ENCODE results near the gene CNOT6. TPM values are rescaled to one million over a fixed set of nuclear protein-coding genes. Genes with fewer than 3 reads are reported as not detected.

The CNOT6 gene
- total RNA-seq, 4 donors from 2014 or later: 14.0 to 21.0 (median 17.2) TPM

GRCh38 chr5:180593446-180594206 lies 99.4 kb downstream of the CNOT6 start:
- no peak for DNase-seq
- no peaks in the 10 kb centered on the region for H3K27me3 ChIP-seq

GRCh38 chr5:180594311-180595045 lies 100.3 kb downstream of the CNOT6 start:
- no peaks in the 10 kb centered on the region for H3K9me3 ChIP-seq
- intact Hi-C loops (cut with DNase I): no loop called here
- TF ChIP-seq, protein P1, sequence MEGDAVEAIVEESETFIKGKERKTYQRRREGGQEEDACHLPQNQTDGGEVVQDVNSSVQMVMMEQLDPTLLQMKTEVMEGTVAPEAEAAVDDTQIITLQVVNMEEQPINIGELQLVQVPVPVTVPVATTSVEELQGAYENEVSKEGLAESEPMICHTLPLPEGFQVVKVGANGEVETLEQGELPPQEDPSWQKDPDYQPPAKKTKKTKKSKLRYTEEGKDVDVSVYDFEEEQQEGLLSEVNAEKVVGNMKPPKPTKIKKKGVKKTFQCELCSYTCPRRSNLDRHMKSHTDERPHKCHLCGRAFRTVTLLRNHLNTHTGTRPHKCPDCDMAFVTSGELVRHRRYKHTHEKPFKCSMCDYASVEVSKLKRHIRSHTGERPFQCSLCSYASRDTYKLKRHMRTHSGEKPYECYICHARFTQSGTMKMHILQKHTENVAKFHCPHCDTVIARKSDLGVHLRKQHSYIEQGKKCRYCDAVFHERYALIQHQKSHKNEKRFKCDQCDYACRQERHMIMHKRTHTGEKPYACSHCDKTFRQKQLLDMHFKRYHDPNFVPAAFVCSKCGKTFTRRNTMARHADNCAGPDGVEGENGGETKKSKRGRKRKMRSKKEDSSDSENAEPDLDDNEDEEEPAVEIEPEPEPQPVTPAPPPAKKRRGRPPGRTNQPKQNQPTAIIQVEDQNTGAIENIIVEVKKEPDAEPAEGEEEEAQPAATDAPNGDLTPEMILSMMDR (IDR thresholded peaks at IDR 0.05): no peak
- no peak for TF ChIP-seq POLR2A (IDR thresholded peaks at IDR 0.05)
- H3K36me3 ChIP-seq: no peaks in the 10 kb centered on the region
- DNase-seq: no peak
- H3K27me3 ChIP-seq: no peaks in the 10 kb centered on the region
- 73 to 95% methylated on average over 16 to 17 of the region's 17 CpGs for WGBS, 2 donors
- no peak overlapping the region for H3K4me3 ChIP-seq (replicated peaks in 1 of 3)
- H3K4me1 ChIP-seq: peaks cover 25 to 41% of the 10 kb centered on the region in 2 donors
- no peak overlapping the region for H3K27ac ChIP-seq

More at GRCh38 chr5:180593446-180594206, 99.4 kb downstream of the CNOT6 start:
- Histone ChIP-seq H3K4me1 (peaks cover 25 to 41% of the 10 kb centered on the region in 2 donors), H3K4me3 (replicated peaks in 1 of 3) (no peak overlapping the region), H3K9me3 (no peaks in the 10 kb centered on the region), H3K27ac (no peak overlapping the region), H3K36me3 (no peaks in the 10 kb centered on the region)
- no peak for TF ChIP-seq POLR2A (IDR thresholded peaks at IDR 0.05)
- TF ChIP-seq, protein P1 (IDR thresholded peaks at IDR 0.05): no peak
- WGBS, 2 donors: 88 to 96% methylated on average over 18 to 19 of the region's 19 CpGs
- intact Hi-C loops (cut with DNase I): no loop called here

GRCh38 chr5:180595046-180595379 lies 100.8 kb downstream of the CNOT6 start:
- Histone ChIP-seq H3K4me3 (replicated peaks in 1 of 3) (no peak overlapping the region), H3K9me3 (no peaks in the 10 kb centered on the region), H3K27me3 (no peaks in the 10 kb centered on the region), H3K36me3 (no peaks in the 10 kb centered on the region), H3K4me1 (peaks cover 24 to 39% of the 10 kb centered on the region in 2 donors), H3K27ac (peak overlapping the region in 1 of 3 donors; percentile 65)
- WGBS, 2 donors: 55 to 85% methylated on average over 2 of the region's 2 CpGs
- intact Hi-C loops (cut with DNase I): no loop called here
- no peak for DNase-seq
- TF ChIP-seq, protein P1 (IDR thresholded peaks at IDR 0.05): no peak
- no peak for TF ChIP-seq POLR2A (IDR thresholded peaks at IDR 0.05)

DNA sequence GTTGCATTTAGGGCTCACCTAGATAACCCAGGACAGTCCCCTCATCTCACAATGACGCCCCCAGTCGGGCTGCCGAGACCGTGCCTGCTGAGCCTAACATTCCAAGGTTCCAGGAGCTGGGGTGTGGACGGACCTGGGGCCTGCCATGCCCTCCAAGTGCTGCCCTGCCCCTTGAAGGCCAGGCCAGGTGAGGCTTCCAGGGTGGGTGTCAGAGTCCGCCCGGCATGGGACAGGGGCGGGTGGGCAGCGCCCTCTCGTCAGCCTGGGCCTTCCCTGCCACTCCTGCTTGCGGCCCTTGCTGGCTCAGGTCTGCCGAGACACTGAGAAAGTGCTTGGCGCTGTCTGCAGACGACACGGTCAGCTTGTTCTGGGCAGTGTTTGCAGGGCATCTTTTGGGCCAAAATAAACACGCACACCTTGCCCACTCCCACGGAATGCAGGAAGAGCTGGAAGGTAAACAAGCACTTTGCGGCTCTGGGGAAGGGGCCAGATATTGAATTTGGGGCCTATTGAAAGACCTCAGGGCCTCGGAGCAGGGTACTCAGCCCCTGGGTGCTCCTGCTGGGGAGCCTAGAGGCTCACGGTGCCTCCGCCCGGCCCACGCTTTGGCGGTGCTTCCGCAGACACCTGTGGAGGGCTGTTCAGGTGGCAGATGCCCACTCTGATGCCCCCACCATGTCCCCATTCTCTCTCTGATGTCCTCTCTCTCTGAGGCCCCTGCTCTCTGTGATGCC lies 101.4 kb downstream of the CNOT6 start:
- 54 to 55% methylated on average over 16 to 24 of the region's 25 CpGs for WGBS, 2 donors
- H3K36me3 ChIP-seq: no peaks in the 10 kb centered on the region
- H3K27me3 ChIP-seq: no peaks in the 10 kb centered on the region
- H3K9me3 ChIP-seq: no peaks in the 10 kb centered on the region
- intact Hi-C loops (cut with DNase I): no loop called here
- TF ChIP-seq, protein P1 (IDR thresholded peaks at IDR 0.05): no peak
- TF ChIP-seq POLR2A (IDR thresholded peaks at IDR 0.05): peak in 1 of 2 donors; percentile 7
- DNase-seq: peak; percentile 67 to 75
- H3K4me3 ChIP-seq (replicated peaks in 1 of 3): no peak overlapping the region
- H3K27ac ChIP-seq: peak overlapping the region in 1 of 3 donors; percentile 65
- peaks cover 19 to 33% of the 10 kb centered on the region in 2 donors for H3K4me1 ChIP-seq

Measured in thyroid gland (tissue), 4 donors.